Sigmoid colon (tissue), 7 donors: Measurements from ENCODE around the gene CAMTA1. TPM values are rescaled to one million over a fixed set of nuclear protein-coding genes. Genes with fewer than 3 reads are reported as not detected.
A peak's percentile ranks its signal among the peaks of the same experiment; 100 is the strongest.

Source experiments
- DNase-seq: peaks from one replicate; pipeline ENCODE4 v3.0.0-alpha.2; 2019
- H3K27ac ChIP-seq, 4 donors: fragments of 200-600 bp; sonication (generic); one replicate each; pipeline ENCODE4 v1.5.1; 2016 to 2019; ENCODE audit warnings: mild to moderate bottlenecking in 1 of 4
- H3K27me3 ChIP-seq, 3 donors: fragments of 200-600 bp; sonication (generic); one replicate each; pipeline ENCODE4 v1.5.1; 2019; ENCODE audit warnings: mild to moderate bottlenecking in 1 of 3
- H3K36me3 ChIP-seq, 4 donors: fragments of 200-600 bp; sonication (generic); one replicate each; pipeline ENCODE4 v1.5.1; 2016 to 2019
- H3K4me1 ChIP-seq, 4 donors: fragments of 200-600 bp; sonication (generic); one replicate each; pipeline ENCODE4 v1.5.1; 2017 to 2019
- H3K4me3 ChIP-seq, 4 donors: fragments of 200-600 bp; sonication (generic); one replicate each; pipeline ENCODE4 v1.5.1; 2017 to 2019; ENCODE audit warnings: mild to moderate bottlenecking in 2 of 4, moderate library complexity in 1 of 4
- H3K9me3 ChIP-seq, 4 donors: fragments of 200-600 bp in 3 of 4; sonication (generic) in 3 of 4; one replicate each; pipeline versions ENCODE4 v1.5.1 to v1.6.1; 2013 to 2019
- EP300 ChIP-seq, 4 donors: sonication (generic); formaldehyde crosslinking; IDR thresholded peaks; one replicate each; pipeline ENCODE4 v1.6.1; 2017; ENCODE audit warnings: antibody characterized with exemption in 4 of 4
- POLR2A ChIP-seq, 2 donors: fragments of 450-650 bp; IDR thresholded peaks; one replicate each; pipeline ENCODE4 v1.6.1; 2016; ENCODE audit warnings: antibody characterized with exemption in 2 of 2, mild to moderate bottlenecking in 2 of 2, moderate library complexity in 2 of 2
- POLR2AphosphoS5 ChIP-seq, 4 donors: sonication (generic); formaldehyde crosslinking; IDR thresholded peaks; one replicate each; pipeline ENCODE4 v1.6.1; 2017; ENCODE audit warnings: antibody characterized with exemption in 4 of 4
- WGBS, 2 donors: extraction: QIAGEN DNeasy Blood & Tissue Kit; methylation state at CpG; one replicate each; pipeline ENCODE4 v1.1.7; 2013; 5-methylcytosine and 5-hydroxymethylcytosine counted together
- intact Hi-C: fragments of 100-400 bp; cut with DNase I; formaldehyde crosslinking; loops from one replicate; pipeline ENCODE4 v1.15.1; 2023
- polyA plus RNA-seq, 3 donors: library from polyadenylated mRNA; stranded (reverse); fragments of 200-250 nt; gene quantifications; one replicate each; pipeline ENCODE4 v1.2.3, GENCODE V29; 2013
- total RNA-seq, 4 donors: library from RNA; depleted of rRNA; stranded (reverse); fragments of >200 nt; gene quantifications; one replicate each; pipeline ENCODE4 v1.1.0, GENCODE V29; 2016
- TF ChIP-seq, protein P1 (sequence below), 4 experiments: fragments of 450-650 bp in 3 of 4; fragments of 200-600 bp in 1 of 4; IDR thresholded peaks; one replicate each; pipeline ENCODE4 v1.5.1; 2016 to 2019; ENCODE audit warnings: antibody characterized with exemption in 4 of 4, mild to moderate bottlenecking in 3 of 4, moderate library complexity in 2 of 4
- donor health status: healthy with polysubstance abuse.
- donor health status: Bipolar disorder and iron deficiency.
- donor health status: healthy.

The CAMTA1 gene
- total and polyA plus RNA-seq, 7 donors = 97.9 to 196 (median 177) TPM

- intact Hi-C loops = no loop called here
- H3K36me3 ChIP-seq = no peaks in the 10 kb centered on the region
- no peak for DNase-seq
- H3K27me3 ChIP-seq = no peaks in the 10 kb centered on the region
- TF ChIP-seq POLR2AphosphoS5 (IDR thresholded peaks at IDR 0.05) (no peak), EP300 (IDR thresholded peaks at IDR 0.05) (no peak), POLR2A (IDR thresholded peaks at IDR 0.05) (no peak)
- TF ChIP-seq, protein P1, sequence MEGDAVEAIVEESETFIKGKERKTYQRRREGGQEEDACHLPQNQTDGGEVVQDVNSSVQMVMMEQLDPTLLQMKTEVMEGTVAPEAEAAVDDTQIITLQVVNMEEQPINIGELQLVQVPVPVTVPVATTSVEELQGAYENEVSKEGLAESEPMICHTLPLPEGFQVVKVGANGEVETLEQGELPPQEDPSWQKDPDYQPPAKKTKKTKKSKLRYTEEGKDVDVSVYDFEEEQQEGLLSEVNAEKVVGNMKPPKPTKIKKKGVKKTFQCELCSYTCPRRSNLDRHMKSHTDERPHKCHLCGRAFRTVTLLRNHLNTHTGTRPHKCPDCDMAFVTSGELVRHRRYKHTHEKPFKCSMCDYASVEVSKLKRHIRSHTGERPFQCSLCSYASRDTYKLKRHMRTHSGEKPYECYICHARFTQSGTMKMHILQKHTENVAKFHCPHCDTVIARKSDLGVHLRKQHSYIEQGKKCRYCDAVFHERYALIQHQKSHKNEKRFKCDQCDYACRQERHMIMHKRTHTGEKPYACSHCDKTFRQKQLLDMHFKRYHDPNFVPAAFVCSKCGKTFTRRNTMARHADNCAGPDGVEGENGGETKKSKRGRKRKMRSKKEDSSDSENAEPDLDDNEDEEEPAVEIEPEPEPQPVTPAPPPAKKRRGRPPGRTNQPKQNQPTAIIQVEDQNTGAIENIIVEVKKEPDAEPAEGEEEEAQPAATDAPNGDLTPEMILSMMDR (IDR thresholded peaks at IDR 0.05) = no peak
- H3K4me1 ChIP-seq = no peaks in the 10 kb centered on the region
- 84 to 85% methylated on average over 8 of the region's 8 CpGs for WGBS, 2 donors
- H3K27ac ChIP-seq = no peak overlapping the region
- H3K9me3 ChIP-seq = no peaks in the 10 kb centered on the region
- H3K4me3 ChIP-seq = no peak overlapping the region
Observed at GRCh38 chr1:7719468-7720094, 934.3 kb downstream of the CAMTA1 start.

DNA sequence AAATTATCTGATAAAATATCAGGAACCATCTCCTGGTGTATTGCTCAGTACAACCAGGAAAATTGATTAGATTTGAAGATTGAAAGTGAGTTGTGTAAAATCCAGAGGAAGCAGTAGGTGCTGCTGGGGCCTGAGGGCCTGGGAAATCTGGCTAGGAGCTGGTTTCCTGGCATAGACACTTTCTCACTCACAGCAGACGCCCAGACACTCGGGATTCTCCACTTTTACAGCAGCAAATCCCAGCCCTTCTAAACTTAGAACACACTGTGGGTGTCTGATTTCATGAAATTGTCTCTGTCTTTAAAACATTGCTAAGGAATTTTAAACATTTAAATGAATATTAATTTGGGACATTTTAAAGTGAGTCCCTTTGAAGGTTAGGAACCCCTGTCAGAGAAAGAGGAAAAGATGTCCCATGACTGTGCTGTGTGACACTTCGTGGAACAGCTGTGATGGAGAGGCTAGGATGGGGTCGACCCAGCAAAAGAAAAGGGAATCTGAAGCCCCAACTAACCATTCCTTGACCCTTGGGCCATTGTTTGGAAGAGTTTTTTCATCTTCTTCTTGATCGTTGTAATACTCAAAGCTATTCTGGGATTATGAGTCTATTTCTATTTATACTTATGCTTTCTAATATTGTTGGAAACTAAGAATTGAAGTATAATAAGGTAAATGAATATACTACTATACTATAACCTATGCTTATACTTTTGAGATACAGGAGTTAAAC, 936.9 kb downstream of the CAMTA1 start:
- intact Hi-C loops = no loop called here
- Histone ChIP-seq H3K27ac (no peak overlapping the region), H3K9me3 (no peaks in the 10 kb centered on the region), H3K4me3 (no peak overlapping the region), H3K36me3 (no peaks in the 10 kb centered on the region), H3K4me1 (peaks cover 0 to 4% (median 0%) of the 10 kb centered on the region in 4 donors), H3K27me3 (no peaks in the 10 kb centered on the region)
- DNase-seq = no peak
- 71 to 80% methylated on average over 5 of the region's 5 CpGs for WGBS, 2 donors
- TF ChIP-seq, protein P1 (IDR thresholded peaks at IDR 0.05) = no peak
- TF ChIP-seq EP300 (IDR thresholded peaks at IDR 0.05) (no peak), POLR2AphosphoS5 (IDR thresholded peaks at IDR 0.05) (no peak), POLR2A (IDR thresholded peaks at IDR 0.05) (no peak)

GRCh38 chr1:7722670-7723012, 937.4 kb downstream of the CAMTA1 start:
- WGBS, 2 donors = 90 to 93% methylated on average over 2 of the region's 2 CpGs
- H3K9me3 ChIP-seq = no peaks in the 10 kb centered on the region
- DNase-seq = no peak
- no peak overlapping the region for H3K4me3 ChIP-seq
- TF ChIP-seq POLR2AphosphoS5 (IDR thresholded peaks at IDR 0.05) = no peak
- no peak for TF ChIP-seq POLR2A (IDR thresholded peaks at IDR 0.05)
- no peak for TF ChIP-seq EP300 (IDR thresholded peaks at IDR 0.05)
- TF ChIP-seq, protein P1 (IDR thresholded peaks at IDR 0.05) = no peak
- H3K4me1 ChIP-seq = peaks cover 0 to 4% (median 0%) of the 10 kb centered on the region in 4 donors
- intact Hi-C loops = no loop called here
- no peaks in the 10 kb centered on the region for H3K27me3 ChIP-seq
- no peaks in the 10 kb centered on the region for H3K36me3 ChIP-seq
- no peak overlapping the region for H3K27ac ChIP-seq

DNA sequence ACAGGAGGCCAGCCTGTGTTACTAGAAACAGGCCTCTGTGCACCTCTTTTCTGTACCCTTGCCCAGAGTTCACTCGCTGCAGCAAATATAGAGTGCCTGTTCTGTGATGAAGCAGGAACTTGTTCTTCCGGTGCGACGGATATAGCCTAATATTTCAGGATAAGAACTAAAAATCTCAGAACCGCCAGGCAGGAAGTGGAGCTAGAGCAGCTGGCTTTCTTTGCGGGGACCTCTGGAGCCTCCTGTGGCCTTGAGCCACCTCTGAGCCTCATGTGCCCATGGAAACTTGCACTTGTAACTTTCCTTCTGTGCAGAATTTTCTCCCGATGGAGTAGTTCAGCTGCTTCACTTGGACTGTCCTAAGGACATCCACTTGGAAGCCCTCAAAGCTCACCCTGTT, 941.4 kb downstream of the CAMTA1 start:
- H3K4me1 ChIP-seq = peaks cover 0 to 4% (median 0%) of the 10 kb centered on the region in 4 donors
- H3K4me3 ChIP-seq = no peak overlapping the region
- WGBS, 2 donors = 33 to 72% methylated on average over 7 of the region's 7 CpGs
- TF ChIP-seq POLR2AphosphoS5 (IDR thresholded peaks at IDR 0.05) (no peak), POLR2A (IDR thresholded peaks at IDR 0.05) (no peak), EP300 (IDR thresholded peaks at IDR 0.05) (no peak)
- TF ChIP-seq, protein P1 (IDR thresholded peaks at IDR 0.05) = no peak
- no peak for DNase-seq
- peak overlapping the region in 1 of 4 donors; percentile 40 for H3K27ac ChIP-seq
- intact Hi-C loops = no loop called here
- H3K27me3 ChIP-seq = no peaks in the 10 kb centered on the region
- no peaks in the 10 kb centered on the region for H3K36me3 ChIP-seq
- H3K9me3 ChIP-seq = no peaks in the 10 kb centered on the region
